ENCODE data around the gene MLEC.
"Not testable (repeated sequence)": the region's sequence is repeated elsewhere in the genome, so short reads cannot be mapped to it uniquely, and the experiment has no call there.

Gene MLEC

DNA sequence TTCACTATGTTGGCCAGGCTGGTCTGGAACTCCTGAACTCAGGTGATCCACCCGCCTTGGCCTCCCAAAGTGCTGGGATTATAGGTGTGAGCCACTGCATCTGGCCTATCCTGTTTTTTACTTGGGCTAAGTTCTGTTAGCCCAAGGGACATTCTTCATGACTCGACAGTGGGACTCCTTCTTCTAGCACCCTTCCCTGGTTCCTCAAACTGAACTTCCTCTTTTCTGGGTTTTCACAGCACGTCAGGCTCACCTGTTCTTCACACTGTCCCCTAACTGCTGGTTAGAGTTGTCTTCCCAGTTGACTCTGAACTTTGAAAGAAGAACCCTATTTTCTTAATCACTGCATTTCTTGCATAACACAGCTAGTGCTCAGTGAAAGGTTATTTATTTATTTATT is 24.1 kb upstream of the MLEC start:
- no peak for DNase-seq (ENCODE audit: low read depth)

DNA sequence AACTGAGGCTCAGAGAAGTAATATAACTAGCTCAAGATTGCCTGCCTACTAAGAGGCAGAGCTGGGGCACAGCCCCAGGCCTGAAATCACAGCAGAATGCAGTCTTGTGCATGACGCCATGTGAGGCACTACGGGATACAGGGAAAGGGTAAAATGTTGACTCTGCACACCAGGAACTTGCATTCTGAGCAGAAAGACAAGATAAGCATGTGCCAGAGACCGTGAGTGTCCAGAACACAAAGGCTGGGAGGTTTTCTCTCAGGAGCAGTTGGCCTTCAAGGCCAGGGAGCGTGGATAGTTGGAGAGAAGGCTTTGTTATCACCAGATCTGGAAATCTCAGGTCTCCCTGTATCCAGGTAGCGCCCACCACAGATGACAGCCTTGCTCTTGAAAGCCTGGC is 23.2 kb upstream of the MLEC start:
- no peak for DNase-seq (ENCODE audit: low read depth)

DNA sequence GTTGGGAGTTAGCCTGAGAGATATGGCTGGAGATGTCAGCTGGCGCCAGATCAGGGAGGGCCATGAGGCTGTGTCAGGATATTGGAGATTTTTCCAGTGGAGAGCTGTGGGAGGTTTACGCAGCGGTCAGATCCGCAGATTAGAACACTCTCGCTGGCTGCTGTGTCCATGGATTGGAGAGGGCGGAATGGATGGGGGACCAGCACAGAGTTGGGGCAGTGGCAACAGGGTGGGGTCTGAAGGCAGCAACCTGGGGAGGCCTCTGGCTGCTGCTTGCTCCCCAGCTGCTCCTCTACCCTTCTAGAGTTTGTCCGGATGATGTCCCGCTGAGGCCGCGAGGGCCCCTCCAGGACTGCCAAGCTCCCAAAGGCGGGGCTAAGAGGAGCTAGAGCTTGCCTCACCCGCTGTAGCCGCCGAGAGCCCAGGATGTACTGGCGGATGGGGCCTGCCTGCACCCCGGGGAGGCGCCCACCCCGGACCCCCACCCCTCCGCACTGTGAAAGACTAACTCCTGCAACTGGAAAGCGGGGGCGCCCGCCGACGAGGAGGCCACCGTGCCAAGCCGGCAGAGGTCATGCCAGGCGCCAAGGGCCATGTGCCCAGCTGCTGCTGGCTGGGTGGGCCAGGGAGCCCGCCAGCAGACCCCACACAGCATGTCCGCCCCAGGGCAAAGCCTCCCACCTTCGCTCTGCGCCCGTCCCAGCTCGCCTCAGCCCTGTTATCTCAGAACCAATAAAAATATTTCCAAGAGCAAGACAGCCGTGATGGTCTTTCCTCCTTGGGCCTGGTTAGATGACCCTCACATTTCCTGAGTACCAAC is 20.2 kb upstream of the MLEC start:
- DNase-seq (ENCODE audit: low read depth) = no peak

DNA sequence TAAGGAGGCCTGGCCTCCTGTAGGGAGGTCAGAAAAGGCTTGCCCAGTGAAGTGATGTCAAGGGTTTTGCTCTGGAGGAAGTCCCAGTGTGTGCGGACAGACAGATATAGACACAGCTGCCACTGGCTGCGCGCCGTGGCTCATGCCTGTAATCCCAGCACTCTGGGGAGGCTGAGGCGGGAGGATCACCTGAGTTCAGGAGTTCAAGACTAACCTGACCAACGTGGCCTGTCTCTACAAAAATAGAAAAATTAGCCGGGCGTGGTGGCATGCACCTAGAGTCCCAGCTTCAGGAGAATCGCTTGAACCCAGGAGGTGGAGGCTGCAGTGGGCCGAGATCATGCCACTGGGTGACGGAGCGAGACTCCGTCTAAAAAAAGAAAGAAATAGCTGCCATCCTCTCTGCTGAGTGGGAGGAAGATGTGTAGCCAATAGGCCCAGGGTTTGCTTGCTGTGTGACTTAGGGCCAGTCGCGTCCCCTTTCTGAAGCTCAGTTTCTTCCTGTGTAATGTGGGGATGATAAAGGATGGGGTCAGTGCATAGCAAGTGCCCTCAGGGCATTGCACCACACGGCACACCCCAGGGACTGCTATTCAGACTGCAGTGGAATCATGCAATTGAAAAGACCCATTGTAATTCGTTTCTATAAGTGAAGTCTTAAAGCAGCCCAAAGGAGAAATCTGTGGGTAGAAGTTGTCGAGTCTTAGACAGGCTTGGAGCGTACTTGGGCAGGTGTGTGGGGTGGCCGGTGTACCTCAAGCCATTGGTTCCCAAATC is 18.7 kb upstream of the MLEC start:
- DNase-seq (ENCODE audit: low read depth) = no peak

DNA sequence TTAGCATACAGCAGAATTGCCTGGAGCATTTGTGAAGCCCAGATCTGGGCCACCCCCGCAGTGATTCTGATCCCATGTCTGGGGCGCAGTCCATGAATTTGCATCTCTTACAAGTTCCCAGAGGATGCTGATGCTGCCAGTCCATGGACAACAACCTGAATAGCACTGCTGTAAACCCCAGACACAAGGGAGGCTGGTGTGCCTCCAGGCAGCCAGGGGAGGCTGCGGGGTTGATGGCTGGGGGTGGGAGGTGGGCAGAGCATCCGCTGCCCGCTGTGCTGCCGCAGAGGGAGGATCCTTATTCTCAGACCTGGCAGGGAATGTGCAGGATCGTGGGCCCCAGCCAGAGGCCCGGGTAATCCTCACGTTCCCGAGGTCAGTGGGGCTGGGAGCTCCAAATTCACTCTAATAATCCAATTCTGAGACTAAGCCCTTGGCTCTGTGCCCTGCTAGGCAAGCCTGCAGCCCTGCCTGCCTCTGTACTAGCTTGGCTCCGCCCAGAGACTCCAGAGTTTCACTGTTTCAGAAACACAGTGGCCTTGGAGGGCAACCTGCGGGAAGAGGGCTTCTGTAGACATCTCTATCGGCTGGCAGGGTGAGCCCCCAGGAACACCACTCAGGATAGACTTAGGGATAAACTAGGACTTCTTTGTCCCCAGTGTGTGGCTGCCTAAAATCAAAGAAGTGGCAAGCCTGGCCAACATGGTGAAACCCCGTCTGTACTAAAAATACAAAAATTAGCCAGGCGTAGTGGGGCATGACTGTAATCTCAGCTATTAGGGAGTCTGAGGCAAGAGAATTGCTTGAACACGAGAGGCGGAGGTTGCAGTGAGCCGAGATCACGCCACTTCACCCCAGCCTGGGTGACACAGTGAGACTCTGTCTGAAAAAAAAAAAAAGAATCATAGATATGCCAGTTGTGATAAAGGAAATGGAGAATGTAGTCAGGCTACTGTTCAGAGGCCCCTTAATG is 17.8 kb upstream of the MLEC start:
- DNase-seq (ENCODE audit: low read depth) = no peak

DNA sequence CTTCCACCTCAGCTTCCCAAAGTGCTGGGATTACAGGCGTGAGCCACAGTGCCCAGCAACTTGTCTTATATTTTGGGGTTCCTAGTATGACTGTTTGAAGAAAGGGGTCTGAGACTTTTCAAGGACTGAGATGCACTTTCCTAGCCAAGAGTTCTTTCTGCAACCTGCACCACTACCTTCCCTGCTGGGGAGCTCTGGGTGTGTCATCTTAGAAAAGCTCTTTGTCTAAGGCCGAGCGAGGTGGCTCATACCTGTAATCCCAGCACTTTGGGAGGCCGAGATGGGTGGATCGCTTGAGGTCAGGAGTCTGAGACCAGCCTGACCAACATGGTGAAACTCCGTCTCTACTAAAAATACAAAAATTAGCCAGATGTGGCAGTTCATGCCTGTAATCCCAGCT is 16.7 kb upstream of the MLEC start:
- not testable (repeated sequence) for DNase-seq (ENCODE audit: low read depth)

DNA sequence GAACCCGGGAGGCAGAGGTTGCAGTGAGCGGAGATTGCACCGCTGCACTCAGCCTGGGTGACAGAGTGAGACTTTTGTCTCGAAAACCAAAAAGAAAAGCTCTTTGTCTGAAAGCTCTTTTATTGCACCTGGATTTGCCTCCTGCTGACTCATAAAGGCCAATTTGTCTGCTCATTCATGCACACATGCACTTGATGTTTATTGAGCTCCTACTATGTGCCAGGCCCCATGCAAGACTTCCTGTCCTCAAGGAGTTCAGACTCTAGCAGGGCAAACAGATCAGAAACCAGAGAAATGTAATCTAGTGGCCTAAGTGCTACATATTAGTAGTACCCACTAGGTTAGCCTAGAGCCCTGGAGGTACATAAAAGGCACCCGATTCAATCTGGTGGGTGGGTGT is 16.3 kb upstream of the MLEC start:
- DNase-seq (ENCODE audit: low read depth) = no peak

DNA sequence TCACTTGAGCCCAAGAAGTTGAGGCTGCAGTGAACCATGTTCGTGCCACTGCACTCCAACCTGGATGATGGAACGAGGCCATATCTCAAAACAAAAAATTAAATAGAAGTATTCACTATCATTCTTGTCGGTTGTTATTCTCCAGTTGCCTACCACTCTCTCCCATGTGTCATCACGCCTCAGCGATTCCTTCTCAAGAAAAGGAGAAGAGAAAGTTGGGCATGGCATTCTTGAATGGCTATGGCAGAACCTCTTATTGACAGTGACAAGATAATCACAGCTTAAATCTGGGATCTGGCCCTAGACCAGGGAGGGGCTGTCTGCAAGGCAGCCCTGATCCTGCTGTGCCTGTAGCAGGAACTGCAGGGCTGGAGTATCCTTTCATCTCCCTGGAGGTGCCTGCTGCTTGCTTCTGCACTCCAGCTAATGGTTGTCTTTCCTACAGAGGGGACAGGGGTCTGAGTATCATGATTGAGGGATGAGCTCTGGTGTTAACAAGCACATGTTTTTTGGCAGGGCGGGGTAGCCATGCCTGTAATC is 12.8 kb upstream of the MLEC start:
- DNase-seq (ENCODE audit: low read depth) = no peak

DNA sequence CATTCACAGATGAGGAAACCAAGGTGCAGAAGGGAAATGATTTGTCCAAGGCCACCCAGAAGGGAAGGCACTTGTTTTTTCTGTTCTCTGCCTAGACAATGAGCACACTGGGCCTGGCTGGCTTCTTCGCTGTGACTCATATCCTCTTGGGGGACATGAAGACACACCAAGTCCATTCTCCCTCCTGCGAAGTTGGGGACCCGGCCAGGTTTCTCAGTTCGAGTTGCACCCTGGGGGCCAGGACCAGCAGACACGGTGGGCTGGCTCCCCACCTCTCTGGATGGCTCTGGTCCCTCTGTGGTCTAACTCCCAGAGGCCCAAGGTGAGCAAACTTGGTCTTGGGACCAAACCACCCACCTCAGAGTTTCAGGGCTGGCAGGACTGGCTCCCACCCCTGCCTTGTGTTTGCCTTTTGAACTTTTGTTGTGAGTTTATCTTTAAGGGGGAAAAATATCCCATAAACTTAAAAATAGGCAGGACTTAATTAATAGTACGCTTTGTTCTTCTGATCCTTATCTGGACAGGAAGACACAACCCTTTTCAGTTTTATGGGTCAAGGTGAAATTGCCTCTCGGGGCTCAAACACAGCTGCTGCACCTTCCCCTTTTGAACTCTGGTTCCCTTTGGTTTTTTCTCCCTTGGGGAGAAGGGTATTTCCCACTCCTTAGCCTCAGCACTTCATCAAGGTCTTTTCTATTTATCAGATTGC is 9.0 kb upstream of the MLEC start:
- no peak for DNase-seq (ENCODE audit: low read depth)

DNA sequence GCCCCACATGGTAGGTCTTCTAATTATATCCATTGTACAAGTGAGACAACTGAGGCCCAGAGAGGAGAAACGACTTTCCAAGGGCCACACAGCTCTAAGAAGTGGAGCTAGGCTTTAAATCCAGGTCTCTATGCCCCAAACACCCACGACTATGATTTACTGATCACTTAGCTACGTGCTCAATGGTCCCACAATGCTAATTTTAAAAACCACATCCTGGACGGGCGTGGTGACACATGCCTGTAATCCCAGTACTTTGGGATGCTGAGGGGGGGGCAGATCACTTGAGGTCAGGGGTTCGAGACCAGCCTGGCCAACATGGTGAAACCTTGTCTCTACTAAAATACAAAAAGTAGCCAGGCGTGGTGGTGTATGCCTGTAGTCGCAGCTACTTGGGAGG is 8.4 kb upstream of the MLEC start:
- no peak for DNase-seq (ENCODE audit: low read depth)

DNA sequence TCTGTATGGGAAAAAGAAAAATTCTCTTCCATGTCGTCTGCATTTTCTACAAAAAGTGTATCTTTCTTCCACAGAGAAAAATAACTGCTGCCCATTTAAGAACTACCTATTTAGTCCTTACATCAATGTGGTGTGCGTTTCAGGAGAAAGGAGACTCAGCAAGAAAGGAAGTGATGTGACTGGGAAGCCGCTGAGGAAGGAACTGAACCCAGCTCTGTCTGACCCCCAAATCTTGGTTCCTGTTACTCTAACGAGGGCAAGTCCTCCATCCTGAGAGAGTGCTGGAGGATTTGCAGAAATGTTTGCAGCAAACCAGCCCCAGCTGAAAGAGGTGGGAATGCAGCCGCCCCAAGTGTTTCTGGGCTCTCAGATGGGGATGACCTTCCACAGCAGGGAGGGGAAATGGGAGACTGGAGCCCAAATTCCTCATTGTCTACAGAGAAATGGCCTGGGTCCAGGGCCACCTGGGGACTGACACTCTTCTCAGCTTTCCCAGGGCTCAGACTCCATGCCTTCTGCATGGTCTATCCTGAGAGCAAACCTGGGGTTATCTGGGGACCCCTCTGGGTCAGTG is 6.7 kb upstream of the MLEC start:
- no peak for DNase-seq (ENCODE audit: low read depth)

DNA sequence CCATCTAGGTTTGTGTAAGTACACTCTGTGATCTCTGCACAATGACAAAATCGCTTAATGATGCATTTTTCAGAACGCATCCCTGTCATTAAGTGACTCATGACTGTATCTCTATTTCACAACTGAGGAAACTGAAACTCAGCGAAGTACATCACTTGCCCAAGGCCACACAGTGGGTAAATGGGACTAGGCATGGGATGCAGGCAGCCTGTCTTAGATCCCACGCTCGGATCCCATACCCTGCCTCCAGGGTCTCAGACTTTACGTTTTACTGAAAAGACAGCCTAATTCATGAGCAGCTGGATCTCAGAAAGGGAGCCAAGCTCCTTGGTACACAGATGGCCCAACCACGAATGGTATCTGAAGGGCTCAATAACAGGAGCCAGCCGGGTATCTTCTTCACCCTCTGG is 2.4 kb upstream of the MLEC start:
- DNase-seq (ENCODE audit: low read depth) = no peak

DNA sequence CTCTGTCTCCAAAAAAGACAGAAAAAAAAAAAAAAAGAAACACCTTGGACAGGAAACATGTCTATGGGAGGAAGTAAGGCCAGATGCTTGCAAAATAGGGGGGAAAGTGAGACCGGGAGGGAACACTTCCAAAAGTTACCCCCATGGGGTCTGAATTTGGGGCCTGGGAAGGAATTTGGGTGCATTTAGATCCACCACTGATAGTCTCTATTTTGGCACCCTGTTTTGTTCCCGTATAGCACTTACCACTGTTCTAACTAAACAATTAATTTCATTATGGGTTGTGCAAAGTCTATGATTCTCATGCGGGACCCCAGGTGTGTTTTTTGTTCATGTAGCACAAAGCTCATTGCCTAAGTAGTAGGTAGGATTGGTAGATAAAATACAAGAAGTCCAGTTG is 1.4 kb upstream of the MLEC start:
- no peak for DNase-seq (ENCODE audit: low read depth)

DNA sequence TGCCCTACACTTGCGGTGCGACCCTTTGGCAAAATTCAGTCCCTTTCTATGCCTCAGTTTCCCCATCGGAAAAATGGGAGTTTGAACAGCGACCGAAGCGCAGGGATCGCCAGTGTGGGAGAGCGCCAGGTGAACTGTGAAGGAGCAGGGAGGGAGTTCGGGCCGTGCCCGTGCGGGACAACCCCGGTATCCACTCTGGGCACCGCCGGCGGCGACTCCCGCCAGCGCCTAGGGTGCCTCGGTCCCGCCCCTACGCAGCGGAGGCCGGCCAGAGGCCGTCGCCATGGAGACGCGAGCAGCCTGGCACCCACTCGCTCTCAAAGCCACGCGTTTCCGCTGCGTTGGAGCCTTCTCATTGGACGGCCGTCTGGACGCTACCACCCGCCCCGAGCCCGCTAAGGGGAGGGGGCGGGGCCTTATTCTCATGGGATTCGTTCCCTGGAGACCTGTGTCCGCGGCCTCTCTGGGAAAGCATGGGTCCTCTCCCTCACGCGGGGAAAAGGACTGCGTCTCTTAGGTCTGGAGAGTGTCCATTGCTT is 729 bp upstream of the MLEC start:
- DNase-seq (ENCODE audit: low read depth) = peak; percentile 92

DNA sequence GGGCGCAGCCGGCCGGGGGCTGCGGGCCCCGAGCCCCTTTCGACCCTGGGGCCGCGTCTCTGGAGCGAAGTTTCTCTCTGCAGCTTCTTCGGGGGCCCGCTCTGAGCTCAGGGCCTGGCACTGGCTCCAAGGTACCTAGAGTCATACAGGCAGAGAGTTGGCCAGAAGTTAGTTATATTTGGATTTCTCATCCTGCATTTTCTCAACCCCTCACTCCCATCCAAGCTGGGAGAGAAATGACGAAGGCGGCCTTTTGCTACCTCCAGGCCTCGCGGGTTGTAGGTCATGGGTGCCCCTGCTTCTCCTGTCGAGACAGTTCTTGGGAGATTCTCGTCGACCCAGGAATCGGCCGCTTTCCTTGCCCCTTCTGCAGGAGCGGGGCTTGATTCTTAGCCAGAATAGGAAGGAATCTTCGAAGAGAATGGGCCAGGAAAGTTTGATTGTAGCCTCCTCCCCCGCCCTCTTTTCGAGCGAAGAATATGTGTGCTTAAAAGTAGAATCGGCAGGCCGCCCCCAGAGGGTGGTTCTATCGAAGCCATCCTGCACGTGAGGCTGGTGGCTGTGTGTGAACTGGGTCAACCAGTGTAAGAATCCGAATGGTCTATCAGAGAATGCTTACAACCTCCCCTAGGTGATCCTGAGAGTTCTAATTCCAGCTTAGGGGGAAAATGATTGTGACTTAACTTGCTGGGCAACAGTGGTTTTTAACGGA is 785 bp downstream of the MLEC start:
- no peak for DNase-seq (ENCODE audit: low read depth)

DNA sequence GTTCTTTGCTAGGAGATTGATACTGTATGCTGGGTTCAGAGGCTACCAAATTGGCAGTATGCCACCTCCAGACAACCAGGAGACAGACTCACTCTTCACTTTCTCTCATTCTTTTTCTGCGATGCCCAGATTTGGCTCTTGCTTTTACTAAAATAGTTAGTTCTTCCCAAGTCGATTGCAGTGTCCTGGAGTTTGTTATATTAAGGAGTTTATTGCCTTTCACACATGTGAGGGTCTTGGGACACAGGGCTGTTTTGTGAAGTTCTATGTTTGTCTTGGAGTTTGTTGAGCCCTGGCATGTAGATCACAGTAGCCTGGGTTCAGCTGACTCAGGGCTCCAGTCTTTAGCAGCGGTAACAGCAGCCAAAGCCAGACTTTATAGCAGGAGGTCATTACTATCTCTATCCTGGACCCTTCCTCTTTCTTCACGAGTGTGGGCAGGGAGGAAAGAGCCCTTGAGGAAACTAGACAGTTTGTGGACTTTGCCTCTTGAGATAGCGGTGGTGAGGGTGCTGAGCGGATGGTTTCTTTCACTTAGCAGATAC is 1.6 kb downstream of the MLEC start:
- DNase-seq (ENCODE audit: low read depth) = no peak

DNA sequence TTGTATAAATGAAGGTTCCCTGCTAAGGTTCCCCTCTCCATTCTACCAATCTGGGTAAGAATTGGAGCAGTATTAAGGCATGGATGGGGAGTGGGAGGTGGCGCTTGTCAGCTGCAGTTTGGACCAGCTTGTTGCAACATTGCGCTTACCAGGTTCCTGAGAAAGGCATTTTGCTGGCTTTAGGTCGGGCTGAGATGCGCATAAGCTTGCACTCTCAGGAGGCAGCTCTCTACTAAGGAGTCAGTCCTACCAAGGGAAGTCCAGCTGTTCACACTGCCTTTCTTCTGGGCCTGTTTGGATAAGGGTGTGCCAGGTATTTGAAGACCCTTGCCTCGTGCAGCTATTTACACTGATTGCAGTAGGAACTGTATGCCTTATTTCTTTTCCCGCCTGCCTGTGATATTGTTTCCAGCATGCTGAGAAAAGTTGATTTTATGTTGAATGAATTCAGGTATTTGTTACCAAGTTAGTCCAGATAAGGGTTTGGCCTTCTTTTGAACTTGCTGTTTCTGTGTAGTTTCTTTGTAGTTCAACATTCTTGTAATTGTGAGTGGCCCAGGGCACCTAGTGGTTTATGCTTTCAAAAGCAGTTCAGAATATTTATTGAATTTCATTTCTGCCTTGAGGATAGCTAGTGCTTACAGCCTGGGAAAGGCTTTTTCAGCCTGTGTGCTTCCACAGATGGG is 2.6 kb downstream of the MLEC start:
- no peak for DNase-seq (ENCODE audit: low read depth)

DNA sequence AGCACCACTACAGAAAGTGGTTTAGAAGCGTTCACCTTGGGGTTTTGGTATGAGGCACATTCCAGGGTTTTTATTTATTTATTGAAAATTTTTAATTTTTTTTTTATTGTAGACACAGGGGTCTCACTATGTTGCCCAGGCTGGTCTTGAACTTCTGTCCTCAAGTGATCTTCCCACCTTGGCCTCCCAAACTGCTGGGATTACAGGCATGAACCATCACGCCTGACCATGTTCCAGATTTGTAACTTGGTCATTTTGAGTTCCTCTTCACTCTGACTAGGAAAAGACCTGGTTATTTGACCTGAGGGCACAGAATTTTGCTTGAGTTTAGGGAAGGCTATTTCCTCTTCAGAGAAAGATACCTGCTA is 3.1 kb downstream of the MLEC start:
- DNase-seq (ENCODE audit: low read depth) = no peak

DNA sequence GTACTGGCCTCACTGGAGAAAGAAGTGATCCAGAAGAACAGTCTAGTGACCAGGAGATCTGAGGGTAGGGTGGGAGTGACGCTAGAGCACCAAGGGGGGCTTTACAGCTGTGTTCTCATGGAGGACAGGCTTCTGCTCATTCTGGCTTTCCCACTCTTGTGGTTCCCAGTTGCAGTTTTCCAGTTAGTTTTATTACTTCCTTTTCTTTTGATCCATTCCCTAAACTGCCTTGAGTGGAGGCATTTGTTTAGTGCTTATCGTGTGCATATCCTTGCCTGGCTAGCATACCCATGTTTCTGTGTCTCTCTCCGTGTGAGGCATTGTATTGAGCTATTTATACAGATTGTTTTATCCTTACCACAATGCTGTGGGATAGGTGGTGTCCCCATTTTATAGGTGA is 4.0 kb downstream of the MLEC start:
- no peak for DNase-seq (ENCODE audit: low read depth)
